Liver (tissue), 9 donors: ENCODE results near the gene SNX13. TPM values are rescaled to one million over a fixed set of nuclear protein-coding genes. Genes with fewer than 3 reads are reported as not detected.

ENCODE experiments used
- DNase-seq: peaks from one replicate; pipeline ENCODE4 v3.0.0-alpha.2; 2017; ENCODE audit warnings: low spot score
- H3K27ac ChIP-seq, 2 donors: one replicate each; pipeline ENCODE4 v1.7.0; 2013; ENCODE audit warnings: inconsistent platforms in 2 of 2, low read length in 2 of 2, control low read depth in 1 of 2, low read depth in 1 of 2, mild to moderate bottlenecking in 1 of 2
- H3K27me3 ChIP-seq, 4 donors: one replicate each; pipeline versions ENCODE4 v1.6.1 to v1.7.0; 2013; ENCODE audit warnings: low read length in 3 of 4, inconsistent platforms in 1 of 4, mild to moderate bottlenecking in 1 of 4, moderate library complexity in 1 of 4; ENCODE audit not compliant: control insufficient read depth in 4 of 4, insufficient read depth in 4 of 4
- H3K36me3 ChIP-seq, 4 donors: one replicate each; pipeline versions ENCODE4 v1.6.1 to v1.7.0; 2013; ENCODE audit warnings: low read length in 3 of 4, mild to moderate bottlenecking in 3 of 4, low read depth in 1 of 4, moderate library complexity in 1 of 4; ENCODE audit not compliant: control insufficient read depth in 4 of 4, insufficient read depth in 3 of 4
- H3K4me1 ChIP-seq, 4 donors: one replicate each; pipeline versions ENCODE4 v1.6.1 to v1.7.0; 2013; ENCODE audit warnings: low read length in 3 of 4, mild to moderate bottlenecking in 3 of 4, moderate library complexity in 1 of 4; ENCODE audit not compliant: control insufficient read depth in 4 of 4, insufficient read depth in 4 of 4
- H3K4me3 ChIP-seq, 3 donors: one replicate each; pipeline versions ENCODE4 v1.6.1 to v1.7.0; 2013; ENCODE audit warnings: low read length in 3 of 3, control low read depth in 1 of 3, low read depth in 1 of 3, mild to moderate bottlenecking in 1 of 3
- H3K9ac ChIP-seq, 2 donors: one replicate each; pipeline ENCODE4 v1.7.0; 2013; ENCODE audit warnings: low read length in 2 of 2, mild to moderate bottlenecking in 2 of 2, moderate library complexity in 2 of 2, control low read depth in 1 of 2, low read depth in 1 of 2
- H3K9me3 ChIP-seq, 4 donors: one replicate each; pipeline versions ENCODE4 v1.6.1 to v1.7.0; 2013; ENCODE audit warnings: low read length in 3 of 4; ENCODE audit not compliant: control insufficient read depth in 4 of 4
- CTCF ChIP-seq: fragments of 150-350 bp; IDR thresholded peaks from 2 replicates; pipeline ENCODE4 v1.5.1; 2017; ENCODE audit warnings: improper control_type of control experiment, low read depth, low read length; ENCODE audit not compliant: missing input control
- EGR1 ChIP-seq, 2 donors: IDR thresholded peaks; 2 replicates each; pipeline ENCODE4 v1.6.1; 2016 to 2018; ENCODE audit warnings: antibody characterized with exemption in 2 of 2, low read depth in 2 of 2
- FOXA1 ChIP-seq: IDR thresholded peaks from 2 replicates; pipeline ENCODE4 v1.6.1; 2016; ENCODE audit warnings: antibody characterized with exemption
- HNF4A ChIP-seq, 2 donors: conservative IDR thresholded peaks; 2 replicates each; pipeline ENCODE4 v1.6.1; 2016; ENCODE audit warnings: antibody characterized with exemption in 2 of 2, mild to moderate bottlenecking in 2 of 2
- HNF4G ChIP-seq: IDR thresholded peaks from 2 replicates; pipeline ENCODE4 v1.6.1; 2016; ENCODE audit warnings: antibody characterized with exemption
- JUND ChIP-seq, 2 donors: IDR thresholded peaks; 2 replicates each; pipeline ENCODE4 v1.6.1; 2016; ENCODE audit warnings: antibody characterized with exemption in 2 of 2
- MAX ChIP-seq: IDR thresholded peaks from 2 replicates; pipeline ENCODE4 v1.6.1; 2016; ENCODE audit warnings: antibody characterized with exemption
- NR2F2 ChIP-seq: IDR thresholded peaks from 2 replicates; pipeline ENCODE4 v1.6.1; 2016; ENCODE audit warnings: antibody characterized with exemption
- RAD21 ChIP-seq, 2 donors: IDR thresholded peaks; 2 replicates each; pipeline ENCODE4 v1.6.1; 2016; ENCODE audit warnings: antibody characterized with exemption in 2 of 2, mild to moderate bottlenecking in 2 of 2
- REST ChIP-seq: IDR thresholded peaks from 2 replicates; pipeline ENCODE4 v1.6.1; 2016; ENCODE audit warnings: antibody characterized with exemption, mild to moderate bottlenecking
- RXRA ChIP-seq, 2 donors: IDR thresholded peaks; 2 replicates each; pipeline ENCODE4 v1.6.1; 2017 to 2018; ENCODE audit warnings: antibody characterized with exemption in 2 of 2, mild to moderate bottlenecking in 1 of 2
- SP1 ChIP-seq: IDR thresholded peaks from 2 replicates; pipeline ENCODE4 v1.6.1; 2018; ENCODE audit warnings: antibody characterized with exemption, mild to moderate bottlenecking
- TAF1 ChIP-seq: conservative IDR thresholded peaks from 2 replicates; pipeline ENCODE4 v1.6.1; 2016; ENCODE audit warnings: antibody characterized with exemption, mild to moderate bottlenecking
- YY1 ChIP-seq: IDR thresholded peaks from 2 replicates; pipeline ENCODE4 v1.6.1; 2016; ENCODE audit warnings: antibody characterized with exemption, mild to moderate bottlenecking
- WGBS: extraction: QIAGEN DNeasy Blood & Tissue Kit; methylation state at CpG from one replicate; pipeline ENCODE4 v1.1.7; 2013; 5-methylcytosine and 5-hydroxymethylcytosine counted together
- polyA plus RNA-seq, 2 donors: library from polyadenylated mRNA; stranded (reverse) in 1 of 2; unstranded in 1 of 2; fragments of 200-250 nt in 1 of 2; fragments of >200 nt in 1 of 2; fragmentation: Nextera tagmentation in 1 of 2; extraction: Ambion mirVana in 1 of 2; gene quantifications; one replicate each; pipeline versions ENCODE4 v1.2.1 to v1.2.3, GENCODE V29; 2013 to 2015
- total RNA-seq, 2 donors: library from RNA; depleted of rRNA; stranded (reverse); fragments of >200 nt; gene quantifications; one replicate each; pipeline ENCODE4 v1.2.3, GENCODE V29; 2014
- TF ChIP-seq, protein P1 (sequence below): IDR thresholded peaks from 2 replicates; pipeline ENCODE4 v1.6.1; 2016; ENCODE audit warnings: antibody characterized with exemption
- TF ChIP-seq, protein P2 (sequence below): IDR thresholded peaks from 2 replicates; pipeline ENCODE4 v1.6.1; 2016; ENCODE audit warnings: antibody characterized with exemption
- donor health status: healthy.
- donor health status: healthy.
- donor health status: healthy.
- donor health status: healthy.
- donor health status: healthy.

SNX13 gene
- total and polyA plus RNA-seq, 4 donors = 5.4 to 28.1 (median 14.0) TPM

GRCh38 chr7:17849504-17849903, 90.8 kb downstream of the SNX13 start:
- Histone ChIP-seq H3K9me3 (no peaks in the 10 kb centered on the region), H3K36me3 (peaks cover 1 to 11% (median 5%) of the 10 kb centered on the region in 4 donors), H3K4me1 (no peaks in the 10 kb centered on the region), H3K9ac (no peak overlapping the region), H3K4me3 (no peak overlapping the region), H3K27ac (no peak overlapping the region), H3K27me3 (no peaks in the 10 kb centered on the region)
- TF ChIP-seq JUND (IDR thresholded peaks at IDR 0.05) = no peak
- TF ChIP-seq, protein P1, sequence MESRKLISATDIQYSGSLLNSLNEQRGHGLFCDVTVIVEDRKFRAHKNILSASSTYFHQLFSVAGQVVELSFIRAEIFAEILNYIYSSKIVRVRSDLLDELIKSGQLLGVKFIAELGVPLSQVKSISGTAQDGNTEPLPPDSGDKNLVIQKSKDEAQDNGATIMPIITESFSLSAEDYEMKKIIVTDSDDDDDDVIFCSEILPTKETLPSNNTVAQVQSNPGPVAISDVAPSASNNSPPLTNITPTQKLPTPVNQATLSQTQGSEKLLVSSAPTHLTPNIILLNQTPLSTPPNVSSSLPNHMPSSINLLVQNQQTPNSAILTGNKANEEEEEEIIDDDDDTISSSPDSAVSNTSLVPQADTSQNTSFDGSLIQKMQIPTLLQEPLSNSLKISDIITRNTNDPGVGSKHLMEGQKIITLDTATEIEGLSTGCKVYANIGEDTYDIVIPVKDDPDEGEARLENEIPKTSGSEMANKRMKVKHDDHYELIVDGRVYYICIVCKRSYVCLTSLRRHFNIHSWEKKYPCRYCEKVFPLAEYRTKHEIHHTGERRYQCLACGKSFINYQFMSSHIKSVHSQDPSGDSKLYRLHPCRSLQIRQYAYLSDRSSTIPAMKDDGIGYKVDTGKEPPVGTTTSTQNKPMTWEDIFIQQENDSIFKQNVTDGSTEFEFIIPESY = no peak
- TF ChIP-seq RXRA (IDR thresholded peaks at IDR 0.05) = no peak
- no peak for TF ChIP-seq MAX
- no peak for TF ChIP-seq TAF1
- no peak for TF ChIP-seq HNF4G
- TF ChIP-seq REST = no peak
- no peak for TF ChIP-seq FOXA1
- TF ChIP-seq NR2F2 = no peak
- TF ChIP-seq, protein P2, sequence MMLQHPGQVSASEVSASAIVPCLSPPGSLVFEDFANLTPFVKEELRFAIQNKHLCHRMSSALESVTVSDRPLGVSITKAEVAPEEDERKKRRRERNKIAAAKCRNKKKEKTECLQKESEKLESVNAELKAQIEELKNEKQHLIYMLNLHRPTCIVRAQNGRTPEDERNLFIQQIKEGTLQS = no peak
- no peak for TF ChIP-seq YY1
- TF ChIP-seq EGR1 (IDR thresholded peaks at IDR 0.05; ENCODE audit: low read depth in 2 of 2) = no peak
- TF ChIP-seq RAD21 (IDR thresholded peaks at IDR 0.05) = no peak
- no peak for TF ChIP-seq CTCF
- no peak for TF ChIP-seq HNF4A (conservative IDR thresholded peaks at IDR 0.05)
- no peak for DNase-seq
- WGBS = 98% methylated on average over 3 of the region's 3 CpGs

GRCh38 chr7:17848516-17848915, 91.8 kb downstream of the SNX13 start:
- whole genome bisulfite sequencing = 99% methylated on average over 10 of the region's 10 CpGs
- no peak for DNase-seq
- Histone ChIP-seq H3K27ac (no peak overlapping the region), H3K9ac (no peak overlapping the region), H3K27me3 (no peaks in the 10 kb centered on the region), H3K36me3 (peaks cover 1 to 11% (median 5%) of the 10 kb centered on the region in 4 donors), H3K9me3 (no peaks in the 10 kb centered on the region), H3K4me1 (no peaks in the 10 kb centered on the region), H3K4me3 (no peak overlapping the region)
- no peak for TF ChIP-seq REST
- no peak for TF ChIP-seq SP1
- no peak for TF ChIP-seq TAF1
- no peak for TF ChIP-seq YY1
